Heart left ventricle (tissue), 13 donors: ENCODE data around the gene RAB3C.

Experiments used
- POLR2A ChIP-seq, 2 donors: fragments of 450-650 bp; IDR thresholded peaks; one replicate each; pipeline ENCODE4 v1.6.1; 2017; ENCODE audit warnings: antibody characterized with exemption in 2 of 2, mild to moderate bottlenecking in 2 of 2, moderate library complexity in 2 of 2
- TF ChIP-seq, protein P1 (sequence below), 12 donors: fragments of 200-600 bp; sonication (generic) in 4 of 12; IDR thresholded peaks; one replicate each; pipeline versions ENCODE4 v1.5.0 to v1.8.0; 2018 to 2022; ENCODE audit warnings: antibody characterized with exemption in 12 of 12, mild to moderate bottlenecking in 5 of 12
- donor health status: ischemic (EF 13 %, LVEDD 7.1; RV severe dilation, severe dysfunction).
- donor health status: DM: no; HTN: yes; CAD: no.
- donor health status: DM: no; HTN: no; CAD: no.
- donor health status: ischemic (EF 25% LVEDD 6.9; RV normal size, moderate dysfunction).
- donor health status: ischemic (EF 25% LVEDD 5.7; RV mildly dilated, moderate dysfunction).
- donor health status: ischemic (EF 35%, LVEDD 5.7; RV mildly dilated, moderate dysfunction).
- donor health status: nonischemic (EF 11% LVEDD 7.7; RV severe dilation, severe dysfunction).
- donor health status: DM: yes; HTN: yes; CAD: no.
- donor health status: PGD.
- donor health status: ischemic (EF 29% LVEDD 5.4; RV normal size, mild dysfunction).
- donor health status: nonischemic (EF 23%, LVEDD 6.1; RV moderate dilation, normal function).

- TF ChIP-seq, protein P1, sequence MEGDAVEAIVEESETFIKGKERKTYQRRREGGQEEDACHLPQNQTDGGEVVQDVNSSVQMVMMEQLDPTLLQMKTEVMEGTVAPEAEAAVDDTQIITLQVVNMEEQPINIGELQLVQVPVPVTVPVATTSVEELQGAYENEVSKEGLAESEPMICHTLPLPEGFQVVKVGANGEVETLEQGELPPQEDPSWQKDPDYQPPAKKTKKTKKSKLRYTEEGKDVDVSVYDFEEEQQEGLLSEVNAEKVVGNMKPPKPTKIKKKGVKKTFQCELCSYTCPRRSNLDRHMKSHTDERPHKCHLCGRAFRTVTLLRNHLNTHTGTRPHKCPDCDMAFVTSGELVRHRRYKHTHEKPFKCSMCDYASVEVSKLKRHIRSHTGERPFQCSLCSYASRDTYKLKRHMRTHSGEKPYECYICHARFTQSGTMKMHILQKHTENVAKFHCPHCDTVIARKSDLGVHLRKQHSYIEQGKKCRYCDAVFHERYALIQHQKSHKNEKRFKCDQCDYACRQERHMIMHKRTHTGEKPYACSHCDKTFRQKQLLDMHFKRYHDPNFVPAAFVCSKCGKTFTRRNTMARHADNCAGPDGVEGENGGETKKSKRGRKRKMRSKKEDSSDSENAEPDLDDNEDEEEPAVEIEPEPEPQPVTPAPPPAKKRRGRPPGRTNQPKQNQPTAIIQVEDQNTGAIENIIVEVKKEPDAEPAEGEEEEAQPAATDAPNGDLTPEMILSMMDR (IDR thresholded peaks at IDR 0.05), result no peak
- TF ChIP-seq POLR2A (IDR thresholded peaks at IDR 0.05), result no peak
Observed at GRCh38 chr5:58548068-58548467, 34.8 kb upstream of the RAB3C start.
